H1 (cell line): Measurements from ENCODE around the gene FZD4. TPM values are rescaled to one million over a fixed set of nuclear protein-coding genes. Genes with fewer than 3 reads are reported as not detected.

Experiments
- CTCF ChIA-PET: fragments of 300-600 bp; sonication (Branson Sonifier 250); formaldehyde crosslinking; loops from one replicate; lab custom pipeline; 2021; ENCODE audit not compliant: partially characterized antibody; lab: Charles Lee
- POLR2A ChIA-PET: fragments of 300-600 bp; sonication (Branson Sonifier 250); formaldehyde crosslinking; loops from one replicate; lab custom pipeline; 2021; ENCODE audit warnings: inconsistent platforms; ENCODE audit not compliant: partially characterized antibody; lab: Charles Lee
- DNase-seq, 2 experiments: peaks; one replicate each; pipeline versions ENCODE4 v3.0.0 to v3.0.0-alpha.2; 2010 to 2022; ENCODE audit warnings: low spot score in 2 of 2, low read depth in 1 of 2, mixed read lengths in 1 of 2
- FAIRE-seq: peaks from 2 replicates; lab custom pipeline; 2011; peaks lifted over from hg19 to GRCh38; lab: Jason Lieb, UNC
- H2AFZ ChIP-seq: 2 replicates; pipeline ENCODE4 v1.8.1; 2012; ENCODE audit warnings: low read length, inconsistent platforms
- H2AK5ac ChIP-seq: 2 replicates; pipeline ENCODE4 v1.6.1; 2013; ENCODE audit warnings: low read depth, low read length
- H2BK120ac ChIP-seq: replicated peaks from 2 replicates; pipeline ENCODE3; 2013; ENCODE audit warnings: low read depth, low read length, inconsistent platforms
- H2BK12ac ChIP-seq: 2 replicates; pipeline ENCODE4 v1.6.1; 2013; ENCODE audit warnings: low read depth, low read length
- H2BK15ac ChIP-seq: 2 replicates; pipeline ENCODE4 v1.6.1; 2013; ENCODE audit warnings: low read length
- H2BK20ac ChIP-seq: 2 replicates; pipeline ENCODE4 v1.6.1; 2013; ENCODE audit warnings: low read length
- H2BK5ac ChIP-seq: 2 replicates; pipeline ENCODE4 v1.6.1; 2013; ENCODE audit warnings: low read depth, low read length
- H3K14ac ChIP-seq: 2 replicates; pipeline ENCODE4 v1.6.1; 2013; ENCODE audit warnings: inconsistent platforms; ENCODE audit not compliant: insufficient read length
- H3K18ac ChIP-seq: 2 replicates; pipeline ENCODE4 v1.6.1; 2013; ENCODE audit warnings: low read length; ENCODE audit errors: extremely low read depth
- H3K23ac ChIP-seq: 2 replicates; pipeline ENCODE4 v1.6.1; 2013; ENCODE audit warnings: inconsistent platforms; ENCODE audit not compliant: insufficient read length
- H3K23me2 ChIP-seq: 2 replicates; pipeline ENCODE4 v1.6.1; 2013; ENCODE audit warnings: low read depth, low read length
- H3K27ac ChIP-seq: 2 replicates; pipeline ENCODE4 v1.6.1; 2011; ENCODE audit warnings: low read depth, low read length, inconsistent platforms
- H3K27me3 ChIP-seq, 4 experiments: replicated peaks in 1 of 4; 1 replicate in 1 of 4; 2 replicates in 3 of 4; pipeline versions ENCODE4 v1.6.1 to v1.8.1; 2011 to 2013; ENCODE audit warnings: low read length in 3 of 4, mild to moderate bottlenecking in 3 of 4, inconsistent platforms in 2 of 4, mixed read lengths in 2 of 4, moderate library complexity in 1 of 4; ENCODE audit not compliant: control insufficient read depth in 3 of 4, insufficient read depth in 3 of 4; ENCODE audit errors: extremely low read depth in 1 of 4
- H3K36me3 ChIP-seq, 4 experiments: 2 replicates each; pipeline versions ENCODE4 v1.6.1 to v1.8.1; 2011 to 2013; ENCODE audit warnings: mild to moderate bottlenecking in 4 of 4, low read length in 3 of 4, moderate library complexity in 2 of 4, control low read depth in 1 of 4, inconsistent platforms in 1 of 4; ENCODE audit not compliant: insufficient read depth in 4 of 4, control insufficient read depth in 2 of 4
- H3K4ac ChIP-seq: replicated peaks from 2 replicates; pipeline ENCODE3; 2013; ENCODE audit warnings: low read length, low read depth, mixed read lengths, inconsistent platforms; ENCODE audit not compliant: insufficient read length
- H3K4me1 ChIP-seq, 4 experiments: replicated peaks in 1 of 4; 1 replicate in 1 of 4; 2 replicates in 3 of 4; pipeline versions ENCODE4 v1.6.1 to v1.8.1; 2011 to 2013; ENCODE audit warnings: low read length in 3 of 4, inconsistent platforms in 2 of 4, mixed read lengths in 1 of 4; ENCODE audit not compliant: insufficient read depth in 4 of 4, control insufficient read depth in 3 of 4
- H3K4me2 ChIP-seq, 2 experiments: 2 replicates each; pipeline versions ENCODE4 v1.6.1 to v1.8.1; 2011 to 2013; ENCODE audit warnings: low read depth in 2 of 2, low read length in 2 of 2, control low read depth in 1 of 2, inconsistent platforms in 1 of 2, mild to moderate bottlenecking in 1 of 2; ENCODE audit not compliant: insufficient read depth in 1 of 2
- H3K4me3 ChIP-seq, 4 experiments: fragments of 200-600, 300-600 bp in 1 of 4; sonication (generic), shearing (Covaris generic), sonication (Bioruptor Twin) in 1 of 4; 2 replicates each; pipeline versions ENCODE4 v1.5.1 to v1.8.1; 2011 to 2016; ENCODE audit warnings: low read length in 4 of 4, low read depth in 3 of 4, control low read depth in 2 of 4, inconsistent platforms in 2 of 4, mild to moderate bottlenecking in 2 of 4, mixed read lengths in 1 of 4, moderate library complexity in 1 of 4; ENCODE audit not compliant: insufficient read depth in 2 of 4; ENCODE audit errors: extremely low read depth in 1 of 4
- H3K56ac ChIP-seq: replicated peaks from 2 replicates; pipeline ENCODE3; 2013; ENCODE audit warnings: low read depth, mild to moderate bottlenecking, mixed read lengths, low read length, inconsistent platforms; ENCODE audit not compliant: insufficient read length
- H3K79me1 ChIP-seq: 2 replicates; pipeline ENCODE4 v1.6.1; 2013; ENCODE audit warnings: low read depth, low read length, control low read depth
- H3K79me2 ChIP-seq, 2 experiments: 2 replicates each; pipeline versions ENCODE4 v1.6.1 to v1.8.1; 2012 to 2013; ENCODE audit warnings: low read length in 2 of 2, mild to moderate bottlenecking in 2 of 2, inconsistent platforms in 1 of 2; ENCODE audit not compliant: insufficient read depth in 2 of 2, control insufficient read depth in 1 of 2
- H3K9ac ChIP-seq, 4 experiments: replicated peaks in 1 of 4; 1 replicate in 1 of 4; 2 replicates in 3 of 4; pipeline versions ENCODE4 v1.6.1 to v1.8.1; 2011 to 2013; ENCODE audit warnings: low read depth in 3 of 4, low read length in 3 of 4, control low read depth in 2 of 4, mild to moderate bottlenecking in 2 of 4, moderate library complexity in 2 of 4, inconsistent platforms in 1 of 4; ENCODE audit errors: extremely low read depth in 1 of 4
- H3K9me3 ChIP-seq, 2 experiments: 2 replicates each; pipeline versions ENCODE4 v1.6.1 to v1.8.1; 2012 to 2013; ENCODE audit warnings: mild to moderate bottlenecking in 2 of 2, moderate library complexity in 2 of 2, control low read depth in 1 of 2, inconsistent platforms in 1 of 2, low read depth in 1 of 2, low read length in 1 of 2, mixed read lengths in 1 of 2; ENCODE audit not compliant: insufficient read depth in 2 of 2
- H4K20me1 ChIP-seq, 2 experiments: replicated peaks in 1 of 2; 2 replicates each; pipeline versions ENCODE3 to v1.8.1; 2011 to 2013; ENCODE audit warnings: inconsistent platforms in 2 of 2, low read length in 2 of 2, mild to moderate bottlenecking in 1 of 2; ENCODE audit not compliant: insufficient read depth in 2 of 2, control insufficient read depth in 1 of 2
- H4K5ac ChIP-seq: 2 replicates; pipeline ENCODE4 v1.6.1; 2013; ENCODE audit warnings: low read length, low read depth, mixed read lengths, inconsistent platforms; ENCODE audit not compliant: insufficient read length
- H4K8ac ChIP-seq: 2 replicates; pipeline ENCODE4 v1.8.0; 2013; ENCODE audit warnings: mild to moderate bottlenecking, moderate library complexity, low read length, inconsistent platforms; ENCODE audit not compliant: insufficient read depth; ENCODE audit errors: extremely low read depth
- H4K91ac ChIP-seq: replicated peaks from 2 replicates; pipeline ENCODE3; 2013; ENCODE audit warnings: low read length, mixed read lengths, inconsistent platforms; ENCODE audit not compliant: insufficient read length
- CBX5 ChIP-seq: fragments of 300-800, 300-1000 bp; sonication (generic); IDR thresholded peaks from 2 replicates; pipeline ENCODE4 v1.7.1; 2016; ENCODE audit warnings: antibody characterized with exemption, low read length, low read depth
- CEBPB ChIP-seq: IDR thresholded peaks from 2 replicates; pipeline ENCODE4 v1.6.1; 2012; ENCODE audit warnings: low read depth, low read length
- CTBP2 ChIP-seq: IDR thresholded peaks from 2 replicates; pipeline ENCODE4 v1.7.0; 2011; ENCODE audit warnings: borderline replicate concordance, mild to moderate bottlenecking, moderate library complexity, mixed read lengths, low read length; ENCODE audit not compliant: insufficient read depth, insufficient read length
- HDAC6 ChIP-seq: IDR thresholded peaks from one replicate; pipeline ENCODE4 v1.7.1; 2012; ENCODE audit warnings: low read depth, mild to moderate bottlenecking, inconsistent platforms, low read length, moderate library complexity
- KDM4A ChIP-seq: IDR thresholded peaks from one replicate; pipeline ENCODE4 v1.7.1; 2012; ENCODE audit warnings: low read depth, mild to moderate bottlenecking, moderate library complexity, low read length, inconsistent platforms; ENCODE audit not compliant: severe bottlenecking
- POLR2A ChIP-seq, 2 experiments: IDR thresholded peaks; 1 replicate in 1 of 2; 2 replicates in 1 of 2; pipeline ENCODE4 v1.6.1; 2011; ENCODE audit warnings: low read depth in 2 of 2, low read length in 2 of 2, mild to moderate bottlenecking in 2 of 2; ENCODE audit errors: control extremely low read depth in 1 of 2
- POLR2AphosphoS5 ChIP-seq: IDR thresholded peaks from 2 replicates; pipeline ENCODE4 v1.6.1; 2011; ENCODE audit warnings: low read depth, low read length
- TAF1 ChIP-seq: IDR thresholded peaks from 2 replicates; pipeline ENCODE4 v1.6.1; 2011; ENCODE audit warnings: mild to moderate bottlenecking, low read depth, low read length
- WGBS, 2 experiments: shearing (Covaris generic) in 1 of 2; methylation state at CpG; one replicate each; pipeline versions ENCODE4 v1.1.6 to v1.1.7; 2013 to 2015; ENCODE audit warnings: low lambda C conversion rate in 2 of 2, mixed read lengths in 2 of 2, inconsistent platforms in 1 of 2, low coverage in 1 of 2, missing lambda C conversion rate in 1 of 2; ENCODE audit not compliant: insufficient replicate concordance in 2 of 2, insufficient coverage in 1 of 2, insufficient read length in 1 of 2; ENCODE audit errors: extremely low coverage in 1 of 2, missing lambda C conversion rate in 1 of 2; 5-methylcytosine and 5-hydroxymethylcytosine counted together
- polyA plus RNA-seq, 7 experiments: library from polyadenylated mRNA; depleted of rRNA in 3 of 7; stranded (reverse) in 5 of 7; unstranded in 2 of 7; fragments of >200 nt in 5 of 7; fragments of 200-250 nt in 2 of 7; gene quantifications; 1 replicate in 5 of 7; 2 replicates in 1 of 7; 4 replicates in 1 of 7; pipeline versions ENCODE4 v1.2.1 to v1.2.3, GENCODE V29; 2011 to 2013; ENCODE audit warnings: missing spikeins in 2 of 7, mixed read lengths in 2 of 7
- total RNA-seq: library from RNA; stranded (reverse); fragmentation: NEBNext Ultra II Directional; extraction: Animal tissue kit (Norgen Biotek cat#: 25700); gene quantifications from 2 replicates; pipeline ENCODE4 v1.2.1, GENCODE V29; 2021
- TF ChIP-seq, protein P1 (sequence below), 3 experiments: IDR thresholded peaks; 1 replicate in 2 of 3; 2 replicates in 1 of 3; pipeline versions ENCODE4 v1.5.1 to v1.6.1; 2011; ENCODE audit warnings: low read length in 3 of 3, mild to moderate bottlenecking in 3 of 3, inconsistent platforms in 2 of 3, low read depth in 1 of 3, moderate library complexity in 1 of 3; ENCODE audit not compliant: insufficient read depth in 1 of 3; ENCODE audit errors: control extremely low read depth in 1 of 3

The FZD4 gene
- total and polyA plus RNA-seq, 2 of the 8 experiments (the other 6 are each of a cell fraction or from before 2014, with no cell fraction given) = 3.1 to 7.1 TPM

DNA sequence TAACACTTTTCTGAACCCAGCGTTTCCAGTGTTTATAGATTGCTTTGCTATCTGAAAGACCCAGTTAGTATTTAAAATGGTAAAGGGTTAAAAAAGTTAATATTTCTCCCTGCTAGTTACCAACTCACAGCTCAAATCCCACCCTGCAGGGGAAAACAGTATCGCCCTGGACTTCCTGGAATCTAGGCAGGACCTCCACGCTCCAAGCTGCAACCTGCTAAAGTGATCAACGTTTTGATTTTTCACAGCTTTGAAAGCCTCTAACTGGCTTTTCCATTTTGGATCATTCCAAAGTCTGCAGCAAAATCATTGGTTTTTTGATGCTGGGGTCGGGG, 4.6 kb downstream of the FZD4 start:
- H2AK5ac ChIP-seq = no peak overlapping the region
- peaks cover 0 to 5% (median 2%) of the 10 kb centered on the region in 4 experiments; a peak in 4 of 8 replicates for H3K36me3 ChIP-seq
- no peaks in the 10 kb centered on the region for H4K20me1 ChIP-seq
- no peak overlapping the region for H3K56ac ChIP-seq
- H3K23me2 ChIP-seq = peaks cover 5% of the 10 kb centered on the region
- no peak overlapping the region for H3K27ac ChIP-seq
- WGBS, 2 experiments = 91% methylated on average over 5 of the region's 5 CpGs; no CpG with 5 or more reads in 1 of the 2 experiments
- H2BK5ac ChIP-seq = no peak overlapping the region
- no peak overlapping the region for H3K4me2 ChIP-seq
- H3K18ac ChIP-seq = no peak overlapping the region
- H3K4ac ChIP-seq = no peak overlapping the region
- TF ChIP-seq POLR2A (IDR thresholded peaks at IDR 0.05; ENCODE audit: control extremely low read depth in 1 of 2, low read depth in 2 of 2, low read length in 2 of 2) (no peak), CTBP2 (no peak), CEBPB (no peak), CBX5 (no peak), POLR2AphosphoS5 (no peak), HDAC6 (no peak), KDM4A (no peak), TAF1 (no peak)
- TF ChIP-seq, protein P1, sequence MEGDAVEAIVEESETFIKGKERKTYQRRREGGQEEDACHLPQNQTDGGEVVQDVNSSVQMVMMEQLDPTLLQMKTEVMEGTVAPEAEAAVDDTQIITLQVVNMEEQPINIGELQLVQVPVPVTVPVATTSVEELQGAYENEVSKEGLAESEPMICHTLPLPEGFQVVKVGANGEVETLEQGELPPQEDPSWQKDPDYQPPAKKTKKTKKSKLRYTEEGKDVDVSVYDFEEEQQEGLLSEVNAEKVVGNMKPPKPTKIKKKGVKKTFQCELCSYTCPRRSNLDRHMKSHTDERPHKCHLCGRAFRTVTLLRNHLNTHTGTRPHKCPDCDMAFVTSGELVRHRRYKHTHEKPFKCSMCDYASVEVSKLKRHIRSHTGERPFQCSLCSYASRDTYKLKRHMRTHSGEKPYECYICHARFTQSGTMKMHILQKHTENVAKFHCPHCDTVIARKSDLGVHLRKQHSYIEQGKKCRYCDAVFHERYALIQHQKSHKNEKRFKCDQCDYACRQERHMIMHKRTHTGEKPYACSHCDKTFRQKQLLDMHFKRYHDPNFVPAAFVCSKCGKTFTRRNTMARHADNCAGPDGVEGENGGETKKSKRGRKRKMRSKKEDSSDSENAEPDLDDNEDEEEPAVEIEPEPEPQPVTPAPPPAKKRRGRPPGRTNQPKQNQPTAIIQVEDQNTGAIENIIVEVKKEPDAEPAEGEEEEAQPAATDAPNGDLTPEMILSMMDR (IDR thresholded peaks at IDR 0.05; ENCODE audit: control extremely low read depth in 1 of 3, insufficient read depth in 1 of 3, low read depth in 1 of 3, low read length in 3 of 3) = no peak
- H3K9me3 ChIP-seq = peaks cover 0 to 7% of the 10 kb centered on the region in 2 experiments; a peak in 3 of 4 replicates
- no peak overlapping the region for H2BK20ac ChIP-seq
- H3K14ac ChIP-seq = no peak overlapping the region
- POLR2A ChIA-PET = no interaction called here
- DNase-seq (no peak), FAIRE-seq (no peak)
- no peak overlapping the region for H3K4me3 ChIP-seq
- H4K8ac ChIP-seq = no peak overlapping the region
- no peak overlapping the region for H4K91ac ChIP-seq
- peaks cover 0 to 8% (median 5%) of the 10 kb centered on the region in 4 experiments; a peak in 2 of 7 replicates for H3K4me1 ChIP-seq
- H2AFZ ChIP-seq = no peak overlapping the region
- 0 out of 2 replicates have a peak, but pooled peaks cover 2% of the 10 kb centered on the region for H3K79me1 ChIP-seq
- H2BK12ac ChIP-seq = no peak overlapping the region
- peaks cover 0 to 3% of the 10 kb centered on the region in 2 experiments; a peak in 1 of 4 replicates for H3K79me2 ChIP-seq
- no peak overlapping the region for H2BK120ac ChIP-seq
- CTCF ChIA-PET = interaction anchor here (0.6 to 4.6 kb wide), 3 partner anchors 12 to 212 kb away, joined by 3 to 27 read pairs (median 5); no protein-coding TSS in a partner anchor
- H3K9ac ChIP-seq = no peak overlapping the region
- H4K5ac ChIP-seq = no peak overlapping the region
- no peak overlapping the region for H3K23ac ChIP-seq
- H3K27me3 ChIP-seq = peaks cover 5 to 10% (median 8%) of the 10 kb centered on the region in 4 experiments; a peak in 6 of 7 replicates
- H2BK15ac ChIP-seq = no peak overlapping the region
